GM04504 (cell line): ENCODE data around the gene PTS.
A peak's percentile ranks its signal among the peaks of the same experiment; 100 is the strongest.

Source experiments
- DNase-seq: peaks from one replicate; pipeline ENCODE4 v3.0.0-alpha.2; 2012; ENCODE audit warnings: low read depth

The PTS gene

DNA sequence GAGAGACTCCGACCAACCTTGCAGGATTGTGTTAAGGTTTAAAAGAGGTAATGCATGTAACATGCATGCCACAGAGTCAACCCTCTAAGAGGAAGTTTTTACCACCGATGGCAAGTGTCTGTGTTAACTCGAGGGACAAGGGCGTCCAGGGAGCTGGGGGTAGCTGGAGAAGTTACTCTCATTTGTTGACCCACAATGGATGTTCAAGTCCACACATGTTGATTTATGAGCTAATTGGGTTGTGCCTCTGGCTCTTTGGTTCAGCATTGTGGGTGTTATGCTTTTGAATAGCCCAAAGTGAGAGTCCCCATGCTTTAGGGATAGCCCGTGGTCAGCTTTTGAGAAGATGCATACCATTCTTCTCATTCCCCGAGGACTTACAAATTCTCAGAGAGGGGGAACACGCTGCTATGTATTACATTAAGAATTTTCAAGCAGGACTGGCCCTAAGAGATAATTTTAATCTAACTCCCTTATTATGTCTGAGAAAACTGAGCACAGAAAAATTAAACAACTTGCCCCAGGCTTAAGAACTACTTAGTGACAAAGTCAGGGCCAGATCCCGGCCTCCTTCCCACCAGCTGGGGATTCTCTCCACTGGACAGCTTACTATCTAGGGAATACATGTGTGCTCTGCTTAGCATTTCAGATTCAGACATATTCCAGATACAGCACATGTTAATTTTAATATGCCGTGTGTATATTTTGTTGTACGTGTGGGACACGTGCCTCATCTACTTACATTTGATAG lies 39.6 kb downstream of the PTS start:
- DNase-seq: no peak

DNA sequence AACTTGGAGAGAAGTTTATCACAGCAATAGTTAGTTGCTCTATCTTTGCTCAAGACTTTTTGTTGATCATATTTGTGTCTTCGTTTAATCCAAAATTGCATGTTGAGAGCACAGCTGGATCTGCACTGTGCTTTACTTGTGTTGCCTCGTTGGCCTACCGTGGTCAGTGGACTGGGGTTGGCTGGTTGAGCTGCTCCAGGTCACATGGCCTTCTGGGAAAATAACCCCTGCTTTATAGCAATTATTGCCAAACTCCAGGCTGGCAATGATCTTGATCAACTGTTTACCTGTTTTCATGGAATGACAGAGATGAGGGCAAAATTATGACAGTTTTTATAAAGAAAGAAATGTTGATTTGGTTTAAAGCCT lies 40.2 kb downstream of the PTS start:
- no peak for DNase-seq

DNA sequence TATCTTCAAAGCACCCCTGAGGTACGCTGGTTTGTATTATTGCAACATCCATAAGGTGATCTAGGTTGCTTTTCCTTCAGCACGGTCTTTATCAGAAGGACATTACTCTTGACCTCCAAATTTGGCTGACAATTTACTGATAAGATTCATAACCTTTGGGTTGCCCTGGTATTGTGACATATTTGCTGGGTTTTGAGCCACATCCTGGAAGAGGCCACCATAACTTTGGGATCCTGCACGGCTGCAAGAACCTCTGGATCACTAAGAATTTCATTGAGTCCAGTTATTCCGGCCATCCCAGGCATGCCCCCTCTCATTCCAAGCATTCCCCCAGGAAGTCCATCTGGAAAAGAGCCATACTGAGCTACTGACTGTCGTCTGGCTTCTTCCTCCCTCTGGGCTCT lies 41.0 kb downstream of the PTS start:
- DNase-seq: no peak

DNA sequence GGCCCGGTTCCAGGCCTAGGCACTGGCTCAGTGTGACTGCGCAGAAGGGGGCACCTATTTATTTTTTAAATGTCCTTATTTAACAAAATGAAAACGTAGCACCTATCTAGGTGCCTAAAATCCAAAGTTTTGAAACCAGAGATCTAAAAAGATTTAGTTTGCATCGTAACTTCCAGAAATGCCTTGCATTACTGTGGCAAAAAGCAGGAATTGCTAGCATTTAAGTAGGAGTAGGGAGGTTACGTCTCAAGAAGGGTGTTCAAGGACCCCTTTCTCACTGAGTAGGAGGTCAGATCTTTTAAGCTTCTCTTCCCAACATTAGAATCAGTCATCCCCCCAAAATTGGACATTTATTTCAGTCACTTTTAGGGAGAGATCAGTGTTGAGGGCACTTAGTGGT lies 42.2 kb downstream of the PTS start:
- DNase-seq: no peak

DNA sequence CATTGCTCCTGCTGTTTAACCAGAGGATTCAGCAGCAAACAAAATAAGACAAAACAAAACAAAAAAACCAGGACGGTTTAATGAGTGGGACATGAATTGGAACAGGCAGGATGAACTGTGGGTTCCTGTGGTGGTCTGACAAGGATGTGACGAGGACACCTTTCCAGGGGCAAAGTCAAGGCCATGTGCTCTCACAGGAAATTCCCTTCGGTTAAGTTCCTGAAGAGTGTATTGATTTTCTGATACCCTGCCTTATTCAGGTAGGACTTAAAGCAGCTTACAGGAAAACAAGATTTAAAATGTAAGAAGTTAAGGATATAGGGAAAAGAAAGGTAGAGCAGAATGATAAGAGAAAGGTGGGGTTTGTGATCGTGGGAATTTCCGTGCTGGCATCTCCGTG lies 42.9 kb downstream of the PTS start:
- no peak for DNase-seq

DNA sequence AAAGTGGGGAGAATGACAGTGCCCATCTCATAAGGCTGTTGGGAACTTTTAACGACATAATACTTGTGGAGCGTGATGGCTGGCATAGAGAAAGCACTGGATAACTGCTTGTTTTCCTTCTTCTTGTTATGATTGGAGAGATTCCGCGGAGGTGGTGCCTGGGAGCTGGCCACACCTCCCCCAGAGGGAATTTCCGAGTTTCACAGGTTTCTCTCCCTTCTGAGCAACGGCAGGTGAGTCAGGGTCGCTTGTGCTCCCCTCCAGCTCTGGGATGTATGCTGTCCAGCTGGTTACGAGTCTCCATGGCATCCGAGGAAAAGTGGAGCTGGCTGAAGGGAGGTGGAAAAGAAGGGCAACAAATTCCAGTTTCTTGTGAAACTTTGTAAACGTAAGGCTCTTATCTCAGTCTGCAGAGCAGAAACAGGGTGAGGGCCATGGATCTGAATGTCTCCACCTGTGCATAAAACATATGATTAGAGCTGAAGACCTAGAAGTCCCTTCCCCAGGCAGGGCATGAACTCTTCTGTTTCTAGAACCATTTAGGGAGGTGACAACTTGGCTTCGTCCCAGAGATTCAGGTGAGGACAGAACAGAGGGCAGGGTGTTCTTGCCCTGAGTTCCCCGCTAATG lies 44.4 kb downstream of the PTS start:
- no peak for DNase-seq

DNA sequence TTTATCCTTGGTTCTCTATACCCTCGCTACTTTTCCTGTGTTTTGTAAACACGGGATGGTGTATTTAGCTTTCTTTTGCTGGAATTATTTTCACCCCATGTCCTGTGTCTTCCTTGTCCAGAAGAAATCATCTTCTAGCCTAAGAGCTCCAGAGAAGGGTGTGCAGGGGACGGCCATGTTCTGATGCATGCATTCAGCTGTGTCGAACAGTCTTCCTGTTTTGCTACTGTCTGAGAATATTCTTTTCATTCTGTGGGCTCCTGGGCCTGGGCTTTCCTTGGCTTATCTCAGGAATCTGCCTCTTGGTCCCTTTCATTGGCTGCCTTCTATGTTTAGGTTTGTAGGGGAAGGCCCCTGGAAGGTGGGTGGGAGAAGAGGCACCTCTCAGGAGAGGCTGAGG lies 45.0 kb downstream of the PTS start:
- no peak for DNase-seq

DNA sequence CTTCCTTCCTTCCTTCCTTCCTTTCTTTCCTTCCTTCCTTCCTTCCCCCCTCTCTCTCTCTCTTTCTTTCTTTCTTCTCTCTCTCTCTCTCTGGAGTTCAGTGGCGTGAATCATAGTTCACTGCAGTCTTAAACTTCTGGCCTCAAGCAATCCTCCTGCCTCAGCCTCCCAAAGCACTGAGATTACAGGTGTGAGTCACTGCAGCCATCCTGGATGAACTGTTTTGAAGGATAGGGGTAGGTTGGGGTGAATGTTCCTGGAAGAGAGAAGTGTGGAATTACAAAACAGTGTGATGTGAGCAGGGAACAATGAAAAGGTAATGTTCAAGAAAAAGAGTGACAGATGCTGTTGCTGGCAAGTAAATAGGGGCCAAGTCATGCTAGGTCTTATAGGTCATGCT lies 46.8 kb downstream of the PTS start:
- DNase-seq: no peak

DNA sequence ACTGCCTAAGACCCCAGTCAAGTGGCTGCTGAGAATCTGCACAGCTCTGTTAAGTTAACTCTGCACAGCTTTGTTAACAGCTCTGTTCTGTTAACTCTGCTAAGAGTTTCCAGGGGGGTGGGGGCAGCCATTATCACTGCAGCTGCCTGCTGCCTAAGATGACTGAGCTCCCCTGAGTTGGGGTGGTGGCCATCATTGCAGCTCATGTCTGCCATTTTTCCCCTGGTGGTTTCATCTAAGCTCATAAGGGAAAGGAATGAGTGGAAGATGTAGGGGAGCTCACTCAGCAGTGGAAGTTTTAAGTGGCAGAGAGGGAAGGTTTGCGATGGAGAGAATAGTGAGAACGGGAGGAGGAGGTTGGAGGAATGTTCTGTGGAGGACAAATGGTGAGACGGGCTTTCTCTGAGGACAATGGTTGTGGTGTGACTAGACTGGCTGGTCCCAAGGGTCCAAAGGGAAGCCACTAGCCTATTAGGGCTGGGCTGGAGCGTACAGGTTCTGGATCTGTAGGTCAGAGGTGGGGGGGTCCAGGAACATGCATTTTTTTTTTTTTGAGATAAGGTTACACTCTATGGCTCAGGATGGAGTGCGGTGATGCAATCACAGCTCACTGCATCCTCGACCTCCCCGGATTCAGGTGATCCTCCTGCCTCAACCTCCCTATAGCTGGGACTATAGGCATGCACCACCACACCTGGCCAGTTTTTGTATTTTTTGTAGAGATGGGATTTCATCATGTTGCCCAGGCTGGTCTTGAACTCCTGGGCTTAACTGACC lies 48.0 kb downstream of the PTS start:
- DNase-seq: no peak

DNA sequence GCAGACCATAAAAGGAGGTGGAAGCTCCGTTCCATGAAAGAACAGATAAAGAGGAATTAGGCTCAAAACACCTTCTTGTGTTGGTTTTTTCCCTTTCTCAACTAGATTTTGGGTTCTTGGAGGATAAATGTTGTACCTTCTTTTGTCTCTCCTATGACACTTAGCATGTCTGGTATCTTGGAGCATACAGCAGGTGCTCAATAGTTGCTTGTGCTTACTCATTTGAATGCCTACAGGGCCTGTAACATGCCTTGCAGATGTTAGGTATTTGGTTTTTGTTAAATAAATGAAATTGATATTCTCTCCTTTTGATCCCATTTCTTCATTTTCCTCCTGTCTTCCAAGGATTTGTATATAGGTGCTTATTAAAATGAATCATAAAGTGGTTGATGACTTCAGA lies 50.8 kb downstream of the PTS start:
- no peak for DNase-seq

DNA sequence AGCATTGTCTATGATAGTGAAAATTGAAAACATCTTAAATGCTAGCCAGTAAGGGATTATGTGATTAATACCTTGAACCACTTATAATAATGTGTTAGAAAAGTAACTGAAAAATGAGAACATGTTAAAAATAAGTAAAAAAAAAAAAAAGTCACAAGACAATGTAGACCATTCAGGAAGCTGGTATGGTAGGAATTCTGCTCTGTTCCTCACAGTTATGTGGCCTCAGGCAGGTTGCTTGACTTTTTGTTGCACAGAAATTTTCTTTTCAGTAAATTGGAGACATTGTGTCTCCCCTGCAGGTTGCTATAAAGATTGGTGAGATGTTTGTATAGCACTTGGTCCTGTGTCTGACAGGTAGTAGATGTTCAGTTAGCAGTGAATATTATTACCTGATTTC lies 51.7 kb downstream of the PTS start:
- DNase-seq: no peak

DNA sequence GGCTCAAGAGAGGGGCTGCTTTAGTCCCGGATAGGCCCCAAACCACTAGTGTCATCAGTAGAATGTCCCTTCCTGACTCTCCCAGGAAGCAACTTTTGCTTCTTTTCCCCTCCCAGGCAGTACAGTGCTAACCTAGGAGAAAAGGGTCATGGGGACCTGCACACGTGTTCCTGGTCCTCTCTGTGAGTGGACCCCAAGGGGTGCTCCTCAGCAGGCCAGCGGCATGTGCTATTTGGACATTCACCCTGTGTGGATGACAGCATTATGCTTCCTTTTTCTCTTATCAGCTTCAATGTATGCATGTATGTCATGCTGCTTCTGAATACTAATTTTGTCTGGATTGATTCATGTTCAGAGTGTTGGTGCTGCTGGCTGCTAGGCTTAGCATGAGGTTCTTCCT lies 52.6 kb downstream of the PTS start:
- DNase-seq: no peak

DNA sequence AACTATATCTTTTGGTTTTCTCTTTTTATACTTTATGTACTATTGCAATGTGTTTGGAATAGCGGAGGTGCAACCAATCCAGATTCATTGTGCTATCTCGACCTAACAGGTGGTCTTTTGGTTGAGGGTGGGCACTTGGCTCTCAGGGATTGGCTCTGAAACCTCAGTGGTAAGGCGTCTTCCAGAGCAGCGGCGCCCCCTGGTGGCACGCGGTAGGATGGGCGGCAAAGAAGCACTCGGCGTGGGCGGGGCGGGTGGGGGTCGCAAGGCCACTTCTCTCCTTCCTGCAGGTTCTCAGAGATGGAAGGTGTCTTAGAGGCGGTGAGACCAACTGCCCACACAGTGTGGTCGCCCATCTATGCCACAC lies 53.7 kb downstream of the PTS start:
- DNase-seq: no peak

DNA sequence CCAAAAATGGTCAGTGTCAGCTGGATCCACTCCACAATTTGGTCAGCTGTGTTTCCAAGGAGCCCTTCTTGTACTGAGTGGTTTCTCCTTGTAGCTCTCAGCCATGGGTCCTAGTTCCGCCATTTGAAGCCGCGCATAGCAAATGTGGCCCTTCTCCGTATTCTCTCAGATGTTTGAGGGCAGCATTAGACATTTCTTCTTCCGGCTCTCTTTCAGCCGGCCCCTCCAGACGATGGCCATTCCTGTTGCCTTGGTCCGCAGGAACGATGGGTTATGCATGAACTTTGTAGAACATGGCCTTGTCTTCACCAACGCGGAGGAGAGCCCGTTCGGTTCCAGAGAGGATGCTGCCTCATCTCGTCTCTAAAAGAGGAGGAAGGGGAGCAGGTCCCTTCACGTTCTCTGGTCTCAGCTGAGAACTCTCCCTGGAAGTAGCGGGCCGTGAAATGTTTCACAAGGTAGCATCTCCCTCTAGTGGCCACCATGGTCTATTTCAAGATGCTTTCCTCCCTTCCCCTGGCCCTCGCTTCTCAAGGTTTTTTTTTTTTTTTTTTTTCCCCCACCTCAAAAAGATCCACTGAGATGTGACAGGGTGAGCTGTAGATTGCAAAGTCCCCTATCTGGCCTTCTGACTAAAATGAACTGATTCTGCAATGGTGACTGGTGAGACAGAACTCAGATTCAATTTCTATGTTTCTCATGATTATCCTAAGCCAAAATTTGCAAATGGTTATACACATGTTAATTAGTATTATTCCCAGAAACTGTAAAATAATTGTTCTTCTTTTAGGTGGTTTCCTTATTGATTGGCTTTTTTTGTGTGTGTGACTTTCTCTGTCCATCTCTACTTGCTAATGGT lies 54.3 kb downstream of the PTS start:
- peak; percentile 55 for DNase-seq

DNA sequence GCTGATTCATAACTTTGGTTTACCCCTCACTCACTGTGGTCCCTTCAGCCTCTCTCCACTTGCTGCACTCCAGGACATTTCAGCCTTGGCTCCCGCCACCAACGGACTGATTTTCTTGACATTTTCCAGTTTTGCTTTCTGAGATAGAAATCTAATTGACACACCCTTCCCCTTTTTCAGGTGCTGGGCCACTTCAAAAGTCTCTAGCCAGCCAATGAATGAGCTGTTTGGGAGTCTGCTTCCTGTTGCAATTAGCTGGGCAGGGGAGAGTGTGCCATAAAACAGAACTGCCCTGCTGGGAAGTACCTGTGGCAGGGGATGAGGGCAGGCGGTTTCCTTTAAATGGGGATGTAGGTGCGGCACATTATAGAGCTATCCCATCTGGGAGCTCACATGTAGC lies 55.5 kb downstream of the PTS start:
- no peak for DNase-seq
